HepG2 (cell line): ENCODE results near the gene PREX1. TPM values are rescaled to one million over a fixed set of nuclear protein-coding genes. Genes with fewer than 3 reads are reported as not detected.

Experiments
- AHR ChIP-seq: IDR thresholded peaks from 2 replicates; pipeline ENCODE4 v1.6.1; 2018; ENCODE audit warnings: missing genetic modification reagents, missing compliant biosample characterization
- ATF3 ChIP-seq: sonication (generic); formaldehyde crosslinking; IDR thresholded peaks from 2 replicates; pipeline ENCODE4 v1.4.0; 2020; ENCODE audit warnings: missing genetic modification reagents
- CEBPG ChIP-seq: IDR thresholded peaks from 2 replicates; pipeline ENCODE4 v1.6.1; 2016
- HNRNPLL ChIP-seq: fragments of 200-400 bp; formaldehyde crosslinking; IDR thresholded peaks from 2 replicates; pipeline ENCODE4 v1.6.1; 2017; ENCODE audit warnings: mild to moderate bottlenecking, low read depth, low read length; ENCODE audit not compliant: poor library complexity, severe bottlenecking
- MED8 ChIP-seq: sonication (generic); formaldehyde crosslinking; IDR thresholded peaks from 2 replicates; pipeline ENCODE4 v1.8.1; 2023; ENCODE audit warnings: mild to moderate bottlenecking, missing genetic modification reagents; ENCODE audit not compliant: insufficient replicate concordance
- MXD1 ChIP-seq: sonication (generic); formaldehyde crosslinking; IDR thresholded peaks from 2 replicates; pipeline ENCODE4 v1.4.0; 2020; ENCODE audit warnings: mild to moderate bottlenecking, missing genetic modification reagents
- MYNN ChIP-seq: sonication (generic); formaldehyde crosslinking; IDR thresholded peaks from 2 replicates; pipeline ENCODE4 v1.4.0; 2020; ENCODE audit warnings: mild to moderate bottlenecking, low read depth, missing genetic modification reagents
- NR2F6 ChIP-seq, 2 experiments: IDR thresholded peaks; 2 replicates each; pipeline ENCODE4 v1.6.1; 2016; ENCODE audit warnings: antibody characterized with exemption in 1 of 2, mild to moderate bottlenecking in 1 of 2
- POGK ChIP-seq: sonication (generic); formaldehyde crosslinking; conservative IDR thresholded peaks from 2 replicates; pipeline ENCODE4 v1.8.0; 2022; ENCODE audit warnings: mild to moderate bottlenecking, moderate library complexity, missing genetic modification reagents
- RAD21 ChIP-seq: fragments of 450-650 bp; formaldehyde crosslinking; IDR thresholded peaks from 2 replicates; pipeline ENCODE4 v1.5.0; 2020; ENCODE audit warnings: mild to moderate bottlenecking
- SOX13 ChIP-seq, 3 experiments: fragments of 450-650 bp in 1 of 3; sonication (generic) in 1 of 3; formaldehyde crosslinking in 1 of 3; IDR thresholded peaks in 2 of 3; conservative IDR thresholded peaks in 1 of 3; 2 replicates each; pipeline versions ENCODE4 v1.5.0 to v1.6.1; 2016 to 2020; ENCODE audit warnings: antibody characterized with exemption in 1 of 3, mild to moderate bottlenecking in 1 of 3, missing compliant biosample characterization in 1 of 3, missing genetic modification reagents in 1 of 3, moderate library complexity in 1 of 3
- XRCC5 ChIP-seq: fragments of 200-400 bp; formaldehyde crosslinking; optimal IDR thresholded peaks from 2 replicates; pipeline ENCODE3; 2017; ENCODE audit warnings: mild to moderate bottlenecking, low read length
- YY1 ChIP-seq: IDR thresholded peaks from 2 replicates; pipeline ENCODE4 v1.6.1; 2011; ENCODE audit warnings: low read length, low read depth, moderate library complexity, mild to moderate bottlenecking; ENCODE audit not compliant: insufficient read depth, insufficient replicate concordance
- ZBTB25 ChIP-seq: IDR thresholded peaks from 2 replicates; pipeline ENCODE4 v1.6.1; 2018; ENCODE audit warnings: missing genetic modification reagents
- ZBTB44 ChIP-seq: sonication (generic); formaldehyde crosslinking; IDR thresholded peaks from 2 replicates; pipeline ENCODE4 v1.4.0; 2020; ENCODE audit warnings: missing genetic modification reagents
- ZFP1 ChIP-seq: IDR thresholded peaks from 2 replicates; pipeline ENCODE4 v1.6.1; 2016
- ZFX ChIP-seq: sonication (generic); formaldehyde crosslinking; IDR thresholded peaks from 2 replicates; pipeline ENCODE4 v1.4.0; 2020; ENCODE audit warnings: mild to moderate bottlenecking, low read depth, missing genetic modification reagents, moderate library complexity
- ZNF20 ChIP-seq: sonication (generic); formaldehyde crosslinking; IDR thresholded peaks from 2 replicates; pipeline ENCODE4 v1.4.0; 2020; ENCODE audit warnings: mild to moderate bottlenecking, moderate library complexity, missing genetic modification reagents
- ZNF280D ChIP-seq: sonication (generic); formaldehyde crosslinking; IDR thresholded peaks from 2 replicates; pipeline ENCODE4 v1.5.1; 2020; ENCODE audit warnings: mild to moderate bottlenecking, missing genetic modification reagents
- ZNF510 ChIP-seq: sonication (generic); formaldehyde crosslinking; IDR thresholded peaks from 2 replicates; pipeline ENCODE4 v1.4.0; 2020; ENCODE audit warnings: low read depth, mild to moderate bottlenecking, missing genetic modification reagents
- ZNF768 ChIP-seq: sonication (generic); formaldehyde crosslinking; IDR thresholded peaks from 2 replicates; pipeline ENCODE4 v1.4.0; 2020; ENCODE audit warnings: missing genetic modification reagents
- polyA plus RNA-seq, 8 experiments: library from polyadenylated mRNA; depleted of rRNA in 3 of 8; stranded (reverse) in 7 of 8; unstranded in 1 of 8; fragments of >200 nt; fragmentation: Illumina TruSeq in 4 of 8; extraction: Trizol in 4 of 8; gene quantifications; 2 replicates each; pipeline versions ENCODE4 v1.2.1 to v1.2.3, GENCODE V29; 2011 to 2016; ENCODE audit warnings: low read depth in 4 of 8, missing spikeins in 1 of 8, mixed read lengths in 1 of 8; ENCODE audit not compliant: insufficient read depth in 1 of 8
- total RNA-seq, 5 experiments: library from RNA; depleted of rRNA; stranded (reverse); fragments of >200 nt; fragmentation: Illumina TruSeq; extraction: Trizol; gene quantifications; 2 replicates each; pipeline ENCODE4 v1.2.3, GENCODE V29; 2016; ENCODE audit warnings: low read depth in 1 of 5

Gene PREX1
- total and polyA plus RNA-seq, 2 of the 13 experiments (the other 11 are each of a cell fraction or from before 2014, with no cell fraction given) = 0.02 to 0.04 TPM

- peak; percentile 24 for TF ChIP-seq HNRNPLL
- TF ChIP-seq ZBTB44 (CRISPR knock-in tag) = no peak
- TF ChIP-seq ZNF280D (CRISPR knock-in tag) = no peak
- no peak for TF ChIP-seq MYNN (CRISPR knock-in tag)
- TF ChIP-seq ZNF768 (CRISPR knock-in tag) = peak; percentile 42; the same call in 1 of the 2 replicates
- no peak; the same call in 1 of the 2 replicates for TF ChIP-seq ZFX (CRISPR knock-in tag)
- TF ChIP-seq MED8 = peak; percentile 18
- no peak for TF ChIP-seq SOX13 (IDR thresholded peaks at IDR 0.05)
- peak in 1 of 2 experiments; percentile 20; a peak in 1 of 4 replicates for TF ChIP-seq SOX13 (CRISPR knock-in tag; conservative IDR thresholded peaks at IDR 0.05 in 1 of 2, IDR thresholded peaks at IDR 0.05 in 1 of 2)
- peak; percentile 48; the same call in 1 of the 2 replicates for TF ChIP-seq POGK (CRISPR knock-in tag)
- TF ChIP-seq ZNF510 = 0 out of 2 replicates have a peak, but pooled peaks have one; percentile 30
- no peak for TF ChIP-seq CEBPG (CRISPR knock-in tag)
- no peak for TF ChIP-seq NR2F6 (IDR thresholded peaks at IDR 0.05)
- TF ChIP-seq NR2F6 (CRISPR knock-in tag; IDR thresholded peaks at IDR 0.05) = no peak
- 0 out of 2 replicates have a peak, but pooled peaks have one; percentile 48 for TF ChIP-seq MXD1 (CRISPR knock-in tag)
- peak; percentile 46; the same call in 1 of the 2 replicates for TF ChIP-seq AHR
- peak; percentile 56 for TF ChIP-seq YY1
- TF ChIP-seq ZBTB25 (CRISPR knock-in tag) = peak; percentile 54; the same call in 1 of the 2 replicates
- TF ChIP-seq ATF3 (CRISPR knock-in tag) = 0 out of 2 replicates have a peak, but pooled peaks have one; percentile 9
- TF ChIP-seq ZFP1 (CRISPR knock-in tag) = no peak
- TF ChIP-seq ZNF20 = no peak
- TF ChIP-seq XRCC5 = peak; percentile 82
- peak; percentile 88 for TF ChIP-seq RAD21 (CRISPR knock-in tag)
Observed at GRCh38 chr20:48656661-48657211, 171.1 kb downstream of the PREX1 start (continued).
